GM18909 (cell line): Measurements from ENCODE around the gene U2AF2.

Source experiments
- ATAC-seq: cut with Tn5 transposase; IDR thresholded peaks from one replicate; pipeline ENCODE4 v1.9.1; 2021; ENCODE audit warnings: mild to moderate bottlenecking; ENCODE audit not compliant: unreplicated experiment, poor library complexity

Gene U2AF2

GRCh38 chr19:55672418-55672817 is 17.6 kb downstream of the U2AF2 start:
- no peak for ATAC-seq

DNA sequence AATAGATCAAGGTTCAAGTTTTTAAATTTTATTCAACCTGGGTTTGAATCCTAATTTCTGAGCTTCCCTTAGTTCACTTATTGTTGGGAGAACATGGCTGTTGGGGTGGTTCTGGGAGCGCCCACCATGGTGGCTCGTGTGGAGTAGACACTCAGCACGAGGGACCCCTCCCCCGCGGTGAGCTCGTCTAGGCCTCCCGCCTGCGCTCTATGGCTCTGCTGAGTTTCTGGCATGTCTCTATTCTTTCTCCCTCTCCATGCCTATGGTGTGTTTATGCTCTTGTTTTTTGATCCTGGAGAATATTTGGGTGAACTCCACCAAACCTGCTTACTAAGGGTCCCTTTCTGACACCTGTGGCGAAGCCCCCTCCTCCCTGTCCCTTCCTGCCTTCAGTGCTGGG is 18.6 kb downstream of the U2AF2 start:
- no peak for ATAC-seq

GRCh38 chr19:55673889-55674288 is 19.1 kb downstream of the U2AF2 start:
- no peak for ATAC-seq

GRCh38 chr19:55674459-55674840 is 19.6 kb downstream of the U2AF2 start:
- no peak for ATAC-seq

DNA sequence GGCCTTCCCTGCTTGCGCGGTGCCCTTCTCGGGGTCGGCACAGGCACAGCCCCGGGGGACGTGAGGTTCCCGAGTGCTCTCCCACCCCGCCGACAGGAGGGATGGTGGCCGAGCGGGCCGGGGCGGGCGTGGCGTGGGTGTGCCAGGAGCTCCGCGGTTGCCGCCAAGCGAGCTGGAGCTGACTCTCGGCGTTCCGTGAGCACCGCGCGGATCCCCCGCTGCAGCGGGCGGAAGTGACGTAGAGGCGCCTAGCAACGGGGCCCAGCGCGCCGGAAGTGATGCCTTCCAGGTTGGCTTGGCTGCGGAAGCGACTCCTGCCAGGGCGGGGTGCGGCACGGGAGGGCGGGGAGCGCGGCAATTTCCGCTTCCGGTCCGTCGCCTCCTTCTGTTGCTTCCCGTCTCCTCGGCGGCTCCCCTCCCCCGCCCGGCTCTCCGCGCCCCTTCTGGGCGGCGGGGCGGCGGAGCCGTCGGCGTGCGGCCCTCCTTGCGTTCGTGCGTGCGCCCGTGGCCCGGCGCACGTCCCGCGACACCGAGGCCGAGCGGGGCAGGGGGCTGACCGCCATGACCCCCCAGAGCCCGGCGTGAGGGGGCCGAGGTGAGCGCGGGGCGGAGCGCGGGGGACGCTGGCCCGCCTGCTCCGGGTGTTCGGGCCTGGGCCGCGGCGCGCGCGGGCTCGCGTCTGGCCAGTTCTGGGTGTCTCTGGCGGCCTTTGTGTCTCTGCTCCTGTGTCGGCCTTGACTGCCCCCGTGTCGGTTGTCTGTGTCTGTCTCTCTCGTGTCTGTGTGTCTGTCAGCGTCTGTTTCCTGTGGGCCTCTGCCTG is 20.2 kb downstream of the U2AF2 start, which contains the start of gene EPN1:
Gene EPN1 (plus strand): TSS at position 386 of the 820 bp plus-strand sequence. CDS start 3,402 bp downstream, outside the sequence.
- peak; percentile 67 for ATAC-seq

DNA sequence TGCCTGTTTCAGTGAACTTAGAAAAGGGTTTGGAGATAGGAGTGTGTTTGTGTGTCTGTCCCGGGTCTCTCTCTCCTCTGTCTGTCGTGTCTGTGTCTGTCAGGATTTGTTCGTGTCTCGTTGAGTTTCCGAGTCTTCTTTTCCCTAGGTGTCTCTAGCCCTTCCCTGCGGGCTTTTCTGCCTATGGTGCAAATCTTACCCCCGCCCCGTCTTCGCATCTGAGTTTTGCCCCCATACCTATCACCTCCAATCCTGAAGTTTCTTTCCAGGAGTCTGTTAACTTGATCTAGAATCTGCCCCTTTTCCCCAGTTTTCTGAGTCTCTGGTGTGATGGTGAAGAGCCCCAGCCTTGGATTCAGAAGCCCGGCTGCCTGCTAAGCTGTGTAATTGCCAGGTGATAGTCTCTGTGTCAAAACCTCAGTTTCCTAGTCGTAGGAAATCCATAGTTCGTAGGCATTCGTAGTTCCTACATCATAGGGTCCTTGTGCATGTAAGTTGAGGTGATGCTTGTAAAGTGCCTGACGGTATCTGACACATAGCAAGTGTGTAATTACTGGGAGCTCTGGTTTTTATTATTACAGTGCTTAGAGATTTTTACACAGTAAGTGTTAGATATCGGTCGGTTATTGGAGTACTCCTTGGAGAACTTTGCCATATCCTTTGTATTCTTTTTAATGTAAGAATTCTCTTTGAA is 21.0 kb downstream of the U2AF2 start:
- ATAC-seq = no peak

DNA sequence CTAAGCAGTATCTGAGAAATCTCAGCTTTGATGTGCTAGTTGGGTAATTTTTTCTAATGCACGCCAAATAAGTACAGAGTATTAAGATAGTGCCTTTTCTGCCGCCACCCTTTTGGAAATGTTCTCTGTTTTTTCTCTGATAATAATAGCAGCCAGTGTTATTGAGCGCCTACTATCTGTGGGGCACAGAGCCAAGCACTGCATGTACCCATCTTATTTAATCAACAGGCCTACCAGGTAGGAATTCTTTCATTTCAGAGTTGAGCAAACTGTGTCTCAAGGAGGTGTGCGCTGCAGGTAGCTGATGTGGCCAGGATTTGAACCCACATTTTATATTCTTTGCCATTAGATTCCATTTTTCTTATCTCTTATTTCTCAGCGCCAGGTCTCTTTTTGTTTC is 21.5 kb downstream of the U2AF2 start:
- no peak for ATAC-seq

DNA sequence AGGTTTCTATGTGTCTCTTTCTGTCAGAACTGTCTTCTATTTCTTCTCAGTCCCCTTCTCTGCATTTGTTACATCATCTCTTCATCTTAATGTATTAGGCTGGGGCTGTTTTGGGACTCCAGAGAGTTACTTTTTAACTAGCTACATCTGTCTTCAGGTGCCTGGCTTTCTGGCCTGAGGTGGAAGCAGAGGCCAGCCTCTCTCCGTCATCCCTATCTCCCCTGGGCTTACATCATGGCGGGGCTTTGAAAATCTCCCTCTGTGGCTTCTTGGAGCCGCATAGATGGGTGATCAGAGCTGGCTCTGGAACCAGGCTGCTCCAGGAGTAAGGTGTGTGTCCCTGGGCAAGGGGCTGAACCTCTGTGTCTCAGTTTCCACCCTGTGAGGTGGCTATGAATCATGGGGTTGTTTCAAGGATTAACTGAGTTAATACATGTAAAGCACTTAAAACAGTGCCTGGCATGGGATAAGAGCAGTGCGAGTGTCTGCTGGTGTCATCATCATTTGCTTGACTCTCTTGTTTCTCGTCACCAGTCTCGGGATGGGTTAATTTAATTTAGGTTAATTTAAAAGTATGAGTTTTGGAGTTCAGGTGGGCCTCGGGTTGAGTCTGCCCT is 22.2 kb downstream of the U2AF2 start:
- no peak for ATAC-seq

GRCh38 chr19:55677572-55678028 is 22.8 kb downstream of the U2AF2 start:
- ATAC-seq = no peak

- peak; percentile 78 for ATAC-seq
Measured at GRCh38 chr19:55678121-55678671, 23.4 kb downstream of the U2AF2 start.

- no peak for ATAC-seq
Measured at GRCh38 chr19:55679343-55680257, 24.8 kb downstream of the U2AF2 start.

- no peak for ATAC-seq
Measured at GRCh38 chr19:55680339-55681130, 25.7 kb downstream of the U2AF2 start.

DNA sequence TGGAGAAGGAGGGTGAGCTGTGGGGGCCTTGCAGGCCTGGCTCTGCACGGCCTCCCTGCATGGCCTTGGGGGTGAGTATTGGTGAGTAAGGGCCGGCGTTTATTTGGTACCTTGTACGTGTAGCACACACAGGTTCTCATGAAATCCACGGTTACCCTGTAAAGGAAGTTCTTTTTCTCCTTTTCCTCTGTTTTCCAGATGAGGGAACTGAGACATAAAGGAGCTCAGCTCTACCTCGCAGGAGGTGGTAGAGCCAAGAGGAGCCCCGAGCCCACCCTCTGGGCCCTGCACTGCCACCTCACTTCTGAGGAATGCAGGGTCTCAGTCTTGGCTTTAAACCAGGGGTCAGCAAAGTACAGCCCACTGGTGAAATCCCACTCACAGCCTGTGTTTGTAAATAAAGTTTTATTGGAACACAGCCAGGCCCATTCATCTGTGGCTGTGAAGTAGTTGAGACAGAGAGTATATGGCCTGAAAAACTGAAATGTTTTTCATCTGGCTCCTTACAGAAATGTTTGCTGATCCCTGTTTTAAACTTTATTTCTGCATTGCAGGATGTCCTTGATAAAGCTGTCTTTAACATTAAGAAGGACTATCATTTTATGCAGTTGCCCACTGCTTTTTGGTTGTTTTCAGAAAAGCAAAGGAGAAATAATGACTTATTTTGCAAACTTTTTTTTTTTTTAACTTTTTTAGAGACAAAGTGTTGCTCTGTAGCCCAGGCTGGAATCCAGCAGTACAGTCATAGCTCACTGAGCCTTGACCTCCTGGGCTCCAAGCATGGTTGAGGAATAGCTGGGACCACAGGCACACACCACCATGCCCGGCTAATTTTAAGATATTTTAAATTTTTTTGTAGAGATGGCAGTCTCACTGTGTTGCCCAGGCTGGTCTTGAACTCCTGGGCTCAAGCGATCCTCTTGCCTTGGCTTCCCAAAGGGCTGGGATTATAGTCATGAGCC is 26.6 kb downstream of the U2AF2 start:
- ATAC-seq = no peak

DNA sequence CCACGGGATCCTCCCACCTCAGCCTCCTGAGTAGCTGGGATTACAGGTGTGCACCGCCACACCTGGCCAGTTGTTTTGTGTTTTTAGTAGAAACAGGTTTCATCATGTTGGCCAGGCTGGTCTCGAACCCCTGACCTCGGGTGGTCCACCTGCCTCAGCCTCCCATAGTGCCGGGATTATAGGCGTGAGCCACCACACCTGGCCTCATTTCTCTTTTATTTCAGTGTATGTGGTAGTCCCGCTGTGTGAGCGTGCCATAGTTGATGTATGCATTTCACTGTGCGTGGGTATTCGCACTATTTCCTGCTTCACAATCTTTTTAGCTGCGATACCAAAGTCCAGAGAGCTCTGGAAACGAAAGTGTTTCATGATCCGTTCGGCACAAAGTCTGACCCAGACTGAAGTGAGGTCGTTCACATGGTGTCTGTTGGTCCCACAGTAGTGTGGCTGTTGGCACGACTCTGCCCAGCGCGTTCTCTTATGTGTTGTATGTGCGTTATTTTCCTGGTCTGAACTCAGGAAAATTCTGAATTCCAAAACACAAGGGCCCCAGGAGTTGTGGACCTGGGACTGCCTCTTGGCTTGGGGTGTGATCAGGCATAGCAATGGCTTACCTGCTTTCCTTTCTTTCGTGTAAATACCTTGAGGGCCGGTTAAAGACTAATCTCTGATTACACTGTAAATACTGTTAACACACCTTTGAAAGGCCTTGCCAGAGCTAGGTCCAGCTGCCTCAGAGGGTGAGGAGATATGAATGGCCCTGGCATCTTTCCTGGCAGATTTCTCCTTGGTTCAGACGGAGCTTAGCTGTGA is 28.8 kb downstream of the U2AF2 start:
- no peak for ATAC-seq

DNA sequence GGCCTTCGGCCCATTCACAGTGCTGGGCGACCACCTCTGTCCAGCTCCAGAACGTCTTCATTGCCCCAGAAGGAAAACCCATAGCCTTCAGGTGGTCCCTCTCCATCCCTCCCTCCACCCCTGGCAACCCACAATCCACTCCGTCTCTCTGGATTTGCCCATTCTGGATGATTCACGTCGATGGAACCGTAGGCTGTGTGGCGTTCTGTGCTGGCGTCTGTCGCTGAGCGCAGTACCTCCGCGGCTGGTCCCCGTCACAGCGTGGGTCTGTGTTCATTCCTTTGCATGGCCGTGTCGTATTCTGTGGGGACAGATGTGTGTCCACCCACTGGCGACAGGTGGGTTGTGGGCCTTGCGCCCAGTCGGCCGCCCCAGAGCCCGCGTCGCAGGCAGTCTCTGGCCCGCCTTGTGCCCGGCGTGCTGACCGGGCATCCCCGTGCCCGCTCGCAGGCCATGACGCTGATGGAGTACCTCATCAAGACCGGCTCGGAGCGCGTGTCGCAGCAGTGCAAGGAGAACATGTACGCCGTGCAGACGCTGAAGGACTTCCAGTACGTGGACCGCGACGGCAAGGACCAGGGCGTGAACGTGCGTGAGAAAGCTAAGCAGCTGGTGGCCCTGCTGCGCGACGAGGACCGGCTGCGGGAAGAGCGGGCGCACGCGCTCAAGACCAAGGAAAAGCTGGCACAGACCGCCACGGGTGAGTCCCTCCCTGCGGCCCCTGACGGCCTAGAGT is 30.3 kb downstream of the U2AF2 start:
- no peak for ATAC-seq

DNA sequence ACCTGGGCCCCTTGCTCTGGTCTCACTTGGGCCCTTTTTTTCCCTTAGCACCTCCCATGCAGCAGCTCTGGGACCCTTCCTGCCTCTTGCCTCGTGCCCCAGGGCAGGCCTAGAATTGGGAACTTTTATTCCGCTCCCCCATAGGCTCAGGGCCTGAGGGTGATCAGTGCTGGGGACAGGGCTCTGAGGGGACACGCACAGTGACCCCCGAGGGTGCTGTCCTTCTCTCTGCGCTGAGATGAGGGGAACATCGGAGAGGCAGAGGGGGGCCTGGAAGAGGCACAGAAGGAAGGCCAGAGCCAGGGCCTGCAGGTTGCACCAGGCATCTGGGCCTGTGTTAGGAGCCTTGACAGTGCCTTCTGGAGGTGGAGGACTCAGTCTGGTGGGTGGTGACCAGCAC is 30.9 kb downstream of the U2AF2 start:
- no peak for ATAC-seq
